Peyer's patch (tissue), 4 donors: ENCODE measurements around the gene CSMD2.

ENCODE experiments used
- CTCF ChIP-seq, 6 experiments: fragments of 450-650 bp in 4 of 6; fragments of 200-600 bp in 2 of 6; sonication (generic) in 1 of 6; IDR thresholded peaks; one replicate each; pipeline ENCODE4 v1.5.1; 2017 to 2019; ENCODE audit warnings: antibody characterized with exemption in 6 of 6, mild to moderate bottlenecking in 3 of 6, moderate library complexity in 1 of 6
- POLR2A ChIP-seq, 2 donors: fragments of 450-650 bp; IDR thresholded peaks; one replicate each; pipeline ENCODE4 v1.5.1; 2017; ENCODE audit warnings: antibody characterized with exemption in 2 of 2, mild to moderate bottlenecking in 2 of 2, moderate library complexity in 2 of 2

- TF ChIP-seq CTCF (IDR thresholded peaks at IDR 0.05), result no peak
- no peak for TF ChIP-seq POLR2A (IDR thresholded peaks at IDR 0.05)
These were observed 341.6 kb downstream of the CSMD2 start for GRCh38 chr1:33823401-33823800.
